ENCODE data around the gene PI16. TPM values are rescaled to one million over a fixed set of nuclear protein-coding genes. Genes with fewer than 3 reads are reported as not detected.
A peak's percentile ranks its signal among the peaks of the same experiment; 100 is the strongest.

PI16 gene
- polyA plus RNA-seq, 3 donors: 0.22 TPM; not detected in 2

DNA sequence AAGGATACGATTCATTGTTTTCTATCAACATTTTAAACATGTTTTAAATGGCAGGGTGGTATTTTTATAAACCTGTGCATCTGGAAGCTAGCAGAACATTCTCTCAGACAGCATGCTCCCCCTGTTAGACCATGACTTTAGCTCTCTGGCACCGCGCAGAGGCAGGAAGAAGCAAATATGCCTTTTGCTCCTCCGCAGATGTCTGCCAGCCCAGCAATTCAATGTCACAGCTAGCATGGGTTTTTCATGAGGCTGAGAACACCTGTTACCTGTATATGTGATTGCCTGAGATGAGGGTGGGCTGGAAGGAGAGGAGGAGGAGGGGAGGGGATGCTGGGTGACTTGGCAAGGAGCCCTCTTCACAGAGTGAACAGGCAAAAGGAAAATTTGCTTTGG, 24.8 kb downstream of the PI16 start:
- Mint-ChIP-seq H3K9me3 (no peaks in the 10 kb centered on the region), H3K27ac (peak overlapping the region in 2 of 7 donors; percentile 19 to 67), H3K4me3 (no peak overlapping the region), H3K36me3 (peaks cover 69 to 75% of the 10 kb centered on the region in 2 donors), H3K4me1 (peaks cover 6% of the 10 kb centered on the region), H3K27me3 (ENCODE audit: low read depth in 3 of 3) (no peaks in the 10 kb centered on the region)
- H3K9me3 ChIP-seq (replicated peaks in 1 of 2; ENCODE audit: control insufficient read depth in 1 of 2, insufficient read depth in 1 of 2, low read length in 2 of 2): no peaks in the 10 kb centered on the region
- H3K36me3 ChIP-seq (replicated peaks in 1 of 2; ENCODE audit: control insufficient read depth in 1 of 2, insufficient read depth in 2 of 2, low read length in 2 of 2): peaks cover 72 to 76% of the 10 kb centered on the region in 2 donors
- H3K27ac ChIP-seq (ENCODE audit: low read depth in 1 of 2, low read length in 2 of 2): peak overlapping the region in 1 of 2 donors; percentile 15
- TF ChIP-seq, protein P1, sequence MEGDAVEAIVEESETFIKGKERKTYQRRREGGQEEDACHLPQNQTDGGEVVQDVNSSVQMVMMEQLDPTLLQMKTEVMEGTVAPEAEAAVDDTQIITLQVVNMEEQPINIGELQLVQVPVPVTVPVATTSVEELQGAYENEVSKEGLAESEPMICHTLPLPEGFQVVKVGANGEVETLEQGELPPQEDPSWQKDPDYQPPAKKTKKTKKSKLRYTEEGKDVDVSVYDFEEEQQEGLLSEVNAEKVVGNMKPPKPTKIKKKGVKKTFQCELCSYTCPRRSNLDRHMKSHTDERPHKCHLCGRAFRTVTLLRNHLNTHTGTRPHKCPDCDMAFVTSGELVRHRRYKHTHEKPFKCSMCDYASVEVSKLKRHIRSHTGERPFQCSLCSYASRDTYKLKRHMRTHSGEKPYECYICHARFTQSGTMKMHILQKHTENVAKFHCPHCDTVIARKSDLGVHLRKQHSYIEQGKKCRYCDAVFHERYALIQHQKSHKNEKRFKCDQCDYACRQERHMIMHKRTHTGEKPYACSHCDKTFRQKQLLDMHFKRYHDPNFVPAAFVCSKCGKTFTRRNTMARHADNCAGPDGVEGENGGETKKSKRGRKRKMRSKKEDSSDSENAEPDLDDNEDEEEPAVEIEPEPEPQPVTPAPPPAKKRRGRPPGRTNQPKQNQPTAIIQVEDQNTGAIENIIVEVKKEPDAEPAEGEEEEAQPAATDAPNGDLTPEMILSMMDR (IDR thresholded peaks at IDR 0.05): no peak
- H3K4me3 ChIP-seq (replicated peaks in 1 of 3; ENCODE audit: low read depth in 2 of 3, low read length in 3 of 3): no peak overlapping the region
- H3K4me1 ChIP-seq (ENCODE audit: control insufficient read depth in 1 of 2, insufficient read depth in 2 of 2, low read length in 2 of 2): peaks cover 18 to 19% of the 10 kb centered on the region in 2 donors
- WGBS (ENCODE audit: insufficient coverage): no CpG with 5 or more reads among the region's 4 CpGs
- no peaks in the 10 kb centered on the region for H3K27me3 ChIP-seq (ENCODE audit: control insufficient read depth in 2 of 2, insufficient read depth in 2 of 2, low read length in 2 of 2)
- no peak overlapping the region for H2AFZ ChIP-seq (ENCODE audit: insufficient read depth, low read depth, low read length, poor library complexity, severe bottlenecking)
- peaks cover 98% of the 10 kb centered on the region for H4K20me1 ChIP-seq (ENCODE audit: insufficient read depth, low read length)
- H3K9ac ChIP-seq (ENCODE audit: insufficient read depth, low read length, poor library complexity, severe bottlenecking): no peak overlapping the region
- H3K4me2 ChIP-seq (replicated peaks; ENCODE audit: extremely low read depth, low read length, poor library complexity, severe bottlenecking): no peak overlapping the region
- intact Hi-C loops (cut with micrococcal nuclease): loop anchor here in 1 of 2 donors (5.0 kb wide), 1 partner anchor 38 kb away; no protein-coding TSS in a partner anchor
- DNase-seq: no peak
- H3K79me2 ChIP-seq (ENCODE audit: insufficient read depth, low read length): peaks cover 71% of the 10 kb centered on the region

DNA sequence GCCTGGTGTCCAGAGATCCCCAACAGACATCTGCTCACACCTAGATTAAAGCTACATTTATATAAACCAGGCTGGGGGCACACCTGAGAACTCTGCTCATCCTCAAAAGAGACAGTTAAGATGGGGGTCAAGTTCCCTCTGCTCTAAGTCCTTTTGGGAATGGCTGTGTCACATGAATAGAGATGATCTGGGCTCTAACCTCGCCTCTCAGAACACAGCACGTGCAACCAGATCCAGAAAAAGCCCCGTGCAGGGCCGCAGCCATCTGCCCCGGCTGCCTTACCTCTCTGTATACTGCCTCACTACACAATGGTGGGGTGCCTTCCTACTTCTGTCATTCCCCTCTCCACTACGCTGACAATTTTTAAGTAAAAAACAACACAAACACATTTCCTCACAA, 25.6 kb downstream of the PI16 start:
- 91% methylated on average over 5 of the region's 6 CpGs for WGBS (ENCODE audit: insufficient coverage)
- Histone ChIP-seq H3K36me3 (replicated peaks in 1 of 2; ENCODE audit: control insufficient read depth in 1 of 2, insufficient read depth in 2 of 2, low read length in 2 of 2) (peaks cover 64 to 69% of the 10 kb centered on the region in 2 donors), H3K79me2 (ENCODE audit: insufficient read depth, low read length) (peaks cover 79% of the 10 kb centered on the region), H3K27ac (ENCODE audit: low read depth in 1 of 2, low read length in 2 of 2) (no peak overlapping the region), H3K4me3 (replicated peaks in 1 of 3; ENCODE audit: low read depth in 2 of 3, low read length in 3 of 3) (no peak overlapping the region), H4K20me1 (ENCODE audit: insufficient read depth, low read length) (peaks cover 99% of the 10 kb centered on the region), H3K9ac (ENCODE audit: insufficient read depth, low read length, poor library complexity, severe bottlenecking) (no peak overlapping the region), H3K4me1 (ENCODE audit: control insufficient read depth in 1 of 2, insufficient read depth in 2 of 2, low read length in 2 of 2) (peaks cover 26% of the 10 kb centered on the region in 2 donors), H2AFZ (ENCODE audit: insufficient read depth, low read depth, low read length, poor library complexity, severe bottlenecking) (no peak overlapping the region), H3K27me3 (ENCODE audit: control insufficient read depth in 2 of 2, insufficient read depth in 2 of 2, low read length in 2 of 2) (no peaks in the 10 kb centered on the region), H3K9me3 (replicated peaks in 1 of 2; ENCODE audit: control insufficient read depth in 1 of 2, insufficient read depth in 1 of 2, low read length in 2 of 2) (no peaks in the 10 kb centered on the region), H3K4me2 (replicated peaks; ENCODE audit: extremely low read depth, low read length, poor library complexity, severe bottlenecking) (no peak overlapping the region)
- intact Hi-C loops (cut with micrococcal nuclease): loop anchor here in 1 of 2 donors (5.0 kb wide), 1 partner anchor 37 kb away; no protein-coding TSS in a partner anchor
- DNase-seq: no peak
- Mint-ChIP-seq H3K36me3 (peaks cover 62 to 67% of the 10 kb centered on the region in 2 donors), H3K27me3 (ENCODE audit: low read depth in 3 of 3) (no peaks in the 10 kb centered on the region), H3K4me3 (no peak overlapping the region), H3K4me1 (peaks cover 6% of the 10 kb centered on the region), H3K27ac (peak overlapping the region in 2 of 7 donors; percentile 33 to 38), H3K9me3 (no peaks in the 10 kb centered on the region)
- TF ChIP-seq, protein P1 (IDR thresholded peaks at IDR 0.05): no peak

Data from CD14-positive monocyte (primary cell).